ENCODE data around the gene COLGALT1. TPM values are rescaled to one million over a fixed set of nuclear protein-coding genes. Genes with fewer than 3 reads are reported as not detected.

COLGALT1 gene
- total RNA-seq, result 49.6 TPM

DNA sequence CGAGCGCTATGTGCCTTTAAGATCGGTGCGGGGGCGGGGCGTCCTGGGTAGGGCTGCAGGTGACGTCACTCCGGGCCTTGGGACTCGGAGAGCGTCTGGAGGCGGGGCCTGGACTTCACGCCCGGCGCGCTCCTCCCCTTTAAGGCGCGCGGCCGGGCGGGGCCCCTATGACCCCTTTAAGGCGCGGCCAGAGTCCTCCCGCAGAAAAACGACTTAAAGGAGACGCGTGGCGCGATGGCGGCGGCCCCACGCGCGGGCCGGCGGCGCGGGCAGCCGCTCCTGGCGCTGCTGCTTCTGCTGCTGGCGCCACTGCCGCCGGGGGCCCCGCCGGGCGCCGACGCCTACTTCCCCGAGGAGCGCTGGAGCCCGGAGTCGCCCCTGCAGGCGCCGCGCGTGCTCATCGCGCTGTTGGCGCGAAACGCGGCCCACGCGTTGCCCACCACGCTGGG is at the start of gene COLGALT1:
COLGALT1 (plus strand) TSS at position 170 of the 449 bp plus-strand sequence; CDS start at position 235, 65 bp downstream.

Other genes with a start within 250 kb of the COLGALT1 start
- 42.7 TPM for gene MRPL34, start 249.8 kb upstream of the COLGALT1 start, total RNA-seq
- gene DDA1, start 246.1 kb upstream of the COLGALT1 start, total RNA-seq, result 19.2 TPM
- gene ANO8, start 220.8 kb upstream of the COLGALT1 start, total RNA-seq, result 12.3 TPM
- gene GTPBP3, start 218.1 kb upstream of the COLGALT1 start, total RNA-seq, result 36.7 TPM
- 157 TPM for gene PLVAP, start 178.3 kb upstream of the COLGALT1 start, total RNA-seq
- gene CCDC194, start 161.5 kb upstream of the COLGALT1 start, total RNA-seq, result 0.41 TPM
- gene BST2, start 150.0 kb upstream of the COLGALT1 start, total RNA-seq, result 64.1 TPM
- 69.9 TPM for gene MVB12A, start 135.6 kb upstream of the COLGALT1 start, total RNA-seq
- gene TMEM221, start 107.0 kb upstream of the COLGALT1 start, total RNA-seq, result 1.5 TPM
- gene NXNL1, start 94.7 kb upstream of the COLGALT1 start, total RNA-seq, result not detected
- 32.3 TPM for gene SLC27A1, start 85.1 kb upstream of the COLGALT1 start, total RNA-seq
- gene PGLS, start 44.0 kb upstream of the COLGALT1 start, total RNA-seq, result 63.8 TPM
- gene UNC13A, start 132.7 kb downstream of the COLGALT1 start, total RNA-seq, result 0.41 TPM
- 50.0 TPM for gene MAP1S, start 163.8 kb downstream of the COLGALT1 start, total RNA-seq
- gene FCHO1, start 195.8 kb downstream of the COLGALT1 start, total RNA-seq, result 4.7 TPM
- 7.4 TPM for gene B3GNT3, start 239.5 kb downstream of the COLGALT1 start, total RNA-seq